PFSK-1 (cell line): Measurements from ENCODE around the gene C16orf78.

Source experiments
- POLR2AphosphoS5 ChIP-seq: IDR thresholded peaks from 2 replicates; pipeline ENCODE4 v1.6.1; 2012; ENCODE audit warnings: low read depth, mild to moderate bottlenecking, control low read depth, low read length, moderate library complexity
- REST ChIP-seq, 2 experiments: IDR thresholded peaks; 2 replicates each; pipeline versions ENCODE4 v1.6.1 to v1.8.0; 2011 to 2012; ENCODE audit warnings: low read depth in 2 of 2, low read length in 2 of 2, control low read depth in 1 of 2, inconsistent platforms in 1 of 2, mild to moderate bottlenecking in 1 of 2, moderate library complexity in 1 of 2; ENCODE audit not compliant: insufficient read depth in 1 of 2
- TAF1 ChIP-seq: IDR thresholded peaks from 2 replicates; pipeline ENCODE4 v1.6.1; 2012; ENCODE audit warnings: low read length, control low read depth, borderline replicate concordance; ENCODE audit not compliant: insufficient read depth

GRCh38 chr16:49343291-49343690, 30.3 kb upstream of the C16orf78 start:
- TF ChIP-seq REST (IDR thresholded peaks at IDR 0.05; ENCODE audit: insufficient read depth in 1 of 2, low read depth in 2 of 2, low read length in 2 of 2) (no peak), TAF1 (no peak), POLR2AphosphoS5 (no peak)
